Karpas-422 (cell line): ENCODE measurements around the gene NDUFA7. TPM values are rescaled to one million over a fixed set of nuclear protein-coding genes. Genes with fewer than 3 reads are reported as not detected.
"Not testable (repeated sequence)": the region's sequence is repeated elsewhere in the genome, so short reads cannot be mapped to it uniquely, and the experiment has no call there.

ENCODE experiments used
- DNase-seq: peaks from one replicate; pipeline ENCODE4 v3.0.0-alpha.2; 2015
- H2AFZ ChIP-seq: fragments of 200-600 bp; sonication (generic); 2 replicates; pipeline ENCODE4 v1.6.1; 2014; ENCODE audit warnings: antibody characterized with exemption, low read length, mixed read lengths
- H3K27ac ChIP-seq: fragments of 200-600 bp; sonication (generic); 2 replicates; pipeline ENCODE4 v1.5.1; 2014; ENCODE audit warnings: mild to moderate bottlenecking, low read length, moderate library complexity
- H3K27me3 ChIP-seq: fragments of 200-600 bp; sonication (generic); 2 replicates; pipeline ENCODE4 v1.6.1; 2014; ENCODE audit warnings: low read length, mixed read lengths
- H3K36me3 ChIP-seq: fragments of 200-600 bp; sonication (generic); 2 replicates; pipeline ENCODE4 v1.6.1; 2014; ENCODE audit warnings: low read length, mixed read lengths; ENCODE audit not compliant: insufficient read depth
- H3K4me1 ChIP-seq: fragments of 200-600 bp; sonication (generic); 2 replicates; pipeline ENCODE4 v1.6.1; 2014; ENCODE audit warnings: mild to moderate bottlenecking, low read length, mixed read lengths
- H3K4me2 ChIP-seq: fragments of 200-600 bp; sonication (generic); 2 replicates; pipeline ENCODE4 v1.6.1; 2014; ENCODE audit warnings: low read length, low read depth, mild to moderate bottlenecking; ENCODE audit not compliant: poor library complexity, severe bottlenecking
- H3K4me3 ChIP-seq: fragments of 200-600 bp; sonication (generic); 2 replicates; pipeline ENCODE4 v1.5.1; 2014; ENCODE audit warnings: mild to moderate bottlenecking, antibody characterized with exemption, low read length, mixed read lengths
- H3K79me2 ChIP-seq: fragments of 200-600 bp; sonication (generic); 2 replicates; pipeline ENCODE4 v1.6.1; 2014; ENCODE audit warnings: mild to moderate bottlenecking, low read length, mixed read lengths
- H3K9ac ChIP-seq: fragments of 200-600 bp; sonication (generic); 2 replicates; pipeline ENCODE4 v1.6.0; 2014; ENCODE audit warnings: low read length
- H3K9me2 ChIP-seq: fragments of 200-600 bp; sonication (generic), shearing (Covaris generic); replicated peaks from 2 replicates; pipeline ENCODE4 v1.6.0; 2014; ENCODE audit warnings: mild to moderate bottlenecking, low read length, moderate library complexity; ENCODE audit not compliant: insufficient read depth
- H3K9me3 ChIP-seq: fragments of 300-700, 200-600 bp; sonication (generic); 2 replicates; pipeline ENCODE4 v1.6.1; 2014; ENCODE audit warnings: low read length, mixed read lengths
- H4K20me1 ChIP-seq: fragments of 200-600 bp; sonication (generic); 2 replicates; pipeline ENCODE4 v1.6.1; 2014; ENCODE audit warnings: mild to moderate bottlenecking, antibody characterized with exemption, low read length, low read depth; ENCODE audit not compliant: insufficient read depth
- total RNA-seq: library from RNA; depleted of rRNA; stranded (reverse); fragments of >200 nt; shearing (Covaris generic); gene quantifications from 2 replicates; pipeline ENCODE4 v1.2.3, GENCODE V29; 2014; ENCODE audit warnings: low replicate concordance

NDUFA7 gene
- total RNA-seq, 1 experiment from 2014 or later = 85.1 TPM

DNA sequence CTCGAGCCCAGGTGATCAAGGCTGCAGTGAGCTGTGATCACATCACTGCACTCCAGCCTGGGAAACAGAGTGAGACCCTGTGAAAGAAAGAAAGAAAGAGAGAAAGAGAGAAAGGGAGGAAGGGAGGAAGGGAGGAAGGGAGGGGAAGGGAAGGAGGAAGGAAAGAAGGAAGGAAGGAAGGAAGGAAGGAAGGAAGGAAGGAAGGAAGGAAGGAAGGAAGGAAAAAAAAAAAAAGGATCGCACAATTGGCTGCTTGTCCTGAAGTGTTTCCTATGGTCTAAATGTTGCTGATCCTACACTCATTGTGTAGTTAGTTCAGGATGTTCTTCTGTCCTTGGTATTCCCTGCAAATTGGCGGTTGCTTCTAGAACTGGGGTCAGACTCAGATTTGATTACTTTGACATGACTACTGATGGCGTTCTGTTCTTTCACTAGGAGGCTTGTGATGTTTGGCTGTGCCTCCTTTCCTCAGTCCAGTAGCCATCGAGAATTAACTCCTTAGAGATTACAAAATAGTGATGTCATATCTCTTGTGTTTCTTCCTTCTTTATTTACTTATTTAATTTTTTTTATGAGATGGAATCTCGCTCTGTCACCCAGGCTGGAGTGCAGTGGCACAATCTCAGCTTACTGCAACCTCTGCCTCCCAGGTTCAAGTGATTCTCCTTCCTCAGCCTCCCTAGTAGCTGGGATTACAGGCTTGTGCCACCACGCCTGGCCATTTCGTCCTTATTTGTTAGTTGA lies 28.6 kb upstream of the NDUFA7 start:
- H3K27ac ChIP-seq, H3K4me3 ChIP-seq, H3K27me3 ChIP-seq, H3K36me3 ChIP-seq, H3K4me1 ChIP-seq, H3K9me2 ChIP-seq, H4K20me1 ChIP-seq, DNase-seq, H3K4me2 ChIP-seq, H3K9ac ChIP-seq, H2AFZ ChIP-seq, H3K9me3 ChIP-seq, H3K79me2 ChIP-seq: not testable (repeated sequence)

GRCh38 chr19:8343483-8343844 lies 22.3 kb upstream of the NDUFA7 start:
- Histone ChIP-seq H4K20me1 (no peaks in the 10 kb centered on the region), H3K27me3 (no peaks in the 10 kb centered on the region), H3K4me1 (peaks cover 6% of the 10 kb centered on the region), H3K79me2 (no peaks in the 10 kb centered on the region), H3K9me3 (no peaks in the 10 kb centered on the region), H2AFZ (no peak overlapping the region), H3K9ac (no peak overlapping the region), H3K36me3 (no peaks in the 10 kb centered on the region), H3K9me2 (no peaks in the 10 kb centered on the region), H3K27ac (no peak overlapping the region), H3K4me2 (peak overlapping the region; percentile 59), H3K4me3 (no peak overlapping the region)
- DNase-seq = no peak

DNA sequence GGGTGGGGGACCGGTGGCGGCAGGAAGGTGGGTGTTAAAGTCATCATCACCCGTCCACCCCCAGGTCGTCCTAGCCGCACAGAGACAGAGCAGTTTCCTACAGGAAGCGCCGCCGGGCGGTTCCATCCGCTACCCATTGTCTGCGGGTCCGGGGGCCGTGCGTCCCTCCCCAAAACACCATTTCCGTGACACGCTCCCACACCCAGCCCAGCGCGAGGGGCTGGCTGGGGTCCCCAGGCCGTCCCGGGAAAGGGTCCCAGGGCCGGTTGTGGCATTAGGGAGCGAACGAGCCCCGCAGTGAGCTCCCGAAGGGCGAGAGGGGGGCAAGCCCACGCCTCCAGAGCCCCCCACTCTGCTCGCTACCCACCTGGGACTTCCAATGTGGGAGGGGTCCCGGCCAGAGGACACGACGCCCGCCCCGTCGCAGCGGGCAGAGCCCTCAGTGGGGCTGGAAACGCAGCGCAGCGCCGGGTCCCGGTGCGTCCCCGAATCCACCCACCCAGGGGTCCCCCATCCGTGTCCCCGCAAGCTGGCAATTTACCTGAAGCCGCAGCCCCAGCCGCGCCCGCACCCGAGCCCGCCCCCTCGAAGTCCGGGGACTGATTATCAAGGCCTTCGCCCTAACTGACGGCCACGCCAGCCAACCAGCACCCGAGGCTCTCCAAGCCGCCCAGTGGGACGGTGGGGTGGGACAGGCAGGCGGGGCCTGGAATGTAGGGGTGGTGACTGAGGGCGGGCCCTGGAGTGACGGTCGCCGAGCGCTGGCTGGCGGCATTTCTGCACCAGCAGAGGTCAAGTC lies 21.7 kb upstream of the NDUFA7 start, which contains the start of gene KANK3:
TSS of gene KANK3 (minus strand) at position 579 of the 799 bp plus-strand sequence. CDS start 5,434 bp downstream, outside the sequence.
- Histone ChIP-seq H2AFZ (no peak within 1 kb of the TSS), H3K4me2 (peak within 1 kb of the TSS; percentile 59), H3K4me1 (peaks cover 6% of the 10 kb centered on the region), H3K4me3 (peak within 1 kb of the TSS; percentile 38; the same call in 1 of the 2 replicates), H3K9ac (no peak within 1 kb of the TSS), H3K9me2 (no peaks in the 10 kb centered on the region), H3K27ac (no peak within 1 kb of the TSS), H3K9me3 (no peaks in the 10 kb centered on the region), H3K79me2 (no peaks in the 10 kb centered on the region), H3K36me3 (no peaks in the 10 kb centered on the region), H4K20me1 (no peaks in the 10 kb centered on the region), H3K27me3 (no peaks in the 10 kb centered on the region)
- peak; percentile 98 for DNase-seq

DNA sequence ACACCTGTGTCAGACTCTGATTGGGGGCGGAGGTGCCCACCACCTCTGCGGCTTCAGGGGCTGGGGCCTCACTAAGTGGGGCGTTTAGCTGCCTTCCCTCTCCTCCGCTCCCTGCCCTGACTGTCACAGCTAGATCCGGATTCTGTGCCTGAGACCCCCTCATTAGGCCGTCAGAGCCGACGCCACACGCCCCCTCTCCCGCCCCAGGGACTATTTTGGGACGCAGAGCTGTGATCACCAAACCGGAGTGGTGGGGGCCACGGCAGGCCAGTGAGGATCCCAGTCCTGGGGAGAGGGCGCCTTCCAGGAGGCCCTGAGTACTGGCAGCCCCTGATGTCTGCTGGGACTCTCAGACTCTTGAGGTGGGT lies 21.1 kb upstream of the NDUFA7 start:
- no peaks in the 10 kb centered on the region for H4K20me1 ChIP-seq
- peaks cover 6% of the 10 kb centered on the region for H3K4me1 ChIP-seq
- no peaks in the 10 kb centered on the region for H3K9me3 ChIP-seq
- H3K4me3 ChIP-seq = no peak overlapping the region
- DNase-seq = no peak
- no peak overlapping the region for H3K9ac ChIP-seq
- no peaks in the 10 kb centered on the region for H3K9me2 ChIP-seq
- no peak overlapping the region for H2AFZ ChIP-seq
- no peaks in the 10 kb centered on the region for H3K79me2 ChIP-seq
- H3K4me2 ChIP-seq = no peak overlapping the region
- no peak overlapping the region for H3K27ac ChIP-seq
- no peaks in the 10 kb centered on the region for H3K27me3 ChIP-seq
- H3K36me3 ChIP-seq = no peaks in the 10 kb centered on the region

DNA sequence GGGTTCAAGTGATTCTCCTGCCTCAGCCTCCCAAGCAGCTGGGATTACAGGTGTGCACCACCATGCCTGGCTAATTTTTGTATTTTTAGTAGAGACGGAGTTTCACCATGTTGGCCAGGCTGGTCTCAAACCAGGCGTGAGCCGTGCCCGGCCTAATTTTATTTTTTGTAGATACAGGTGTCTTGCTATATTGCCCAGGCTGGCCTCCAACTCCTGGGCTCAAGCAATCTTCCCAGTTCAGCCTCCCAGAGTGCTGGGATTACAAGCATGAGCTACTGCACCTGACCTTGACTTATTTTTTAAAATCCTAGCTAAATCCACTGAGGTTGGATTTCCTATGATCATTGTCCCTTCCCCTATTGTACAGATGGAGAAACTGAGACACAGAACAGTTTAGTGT lies 20.3 kb upstream of the NDUFA7 start:
- not testable (repeated sequence) for H3K4me1 ChIP-seq, H4K20me1 ChIP-seq

DNA sequence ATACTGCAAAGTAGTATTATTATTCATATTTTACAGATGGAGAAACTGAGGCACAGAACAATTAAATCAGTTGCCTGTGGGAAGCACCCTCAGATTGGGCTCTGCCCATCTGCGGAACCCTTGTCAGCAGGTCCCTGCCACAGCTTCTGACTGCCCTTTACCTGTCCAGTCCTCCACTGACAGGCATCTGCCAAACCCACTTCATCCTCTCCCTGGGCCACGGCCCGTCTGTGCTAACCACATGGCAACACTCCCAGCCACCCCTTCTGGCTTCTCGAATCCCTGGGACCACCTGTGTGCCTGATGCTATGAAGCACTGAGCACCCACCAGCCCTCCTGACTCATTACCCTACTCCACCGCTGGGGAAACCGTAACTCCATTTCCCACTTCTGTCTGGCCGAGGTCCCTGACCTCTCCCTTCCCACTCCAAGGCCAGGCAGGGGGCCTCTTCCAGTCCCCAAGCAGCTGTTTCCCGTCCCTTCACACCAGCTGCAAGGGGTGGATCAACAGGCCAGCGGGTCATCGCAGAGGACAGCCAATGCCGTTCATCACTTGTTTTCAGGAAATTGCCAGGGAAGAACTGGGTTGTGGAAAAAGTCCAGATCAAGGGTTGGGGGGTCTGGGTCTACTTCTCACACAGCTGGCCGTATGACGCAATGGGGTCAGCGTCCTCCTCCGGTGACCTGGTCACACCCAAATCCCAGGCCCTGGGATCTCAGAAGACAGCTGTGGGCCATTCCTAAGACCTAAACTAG lies 19.3 kb upstream of the NDUFA7 start:
- H4K20me1 ChIP-seq = no peaks in the 10 kb centered on the region
- no peaks in the 10 kb centered on the region for H3K36me3 ChIP-seq
- H3K9me2 ChIP-seq = no peaks in the 10 kb centered on the region
- H3K79me2 ChIP-seq = no peaks in the 10 kb centered on the region
- H3K9me3 ChIP-seq = no peaks in the 10 kb centered on the region
- peaks cover 6% of the 10 kb centered on the region for H3K4me1 ChIP-seq
- DNase-seq = no peak
- H3K9ac ChIP-seq = no peak overlapping the region
- no peak overlapping the region for H3K27ac ChIP-seq
- H2AFZ ChIP-seq = no peak overlapping the region
- H3K27me3 ChIP-seq = no peaks in the 10 kb centered on the region
- no peak overlapping the region for H3K4me2 ChIP-seq
- no peak overlapping the region for H3K4me3 ChIP-seq

More for the DNA sequence above, 20.3 kb upstream of the NDUFA7 start:
- DNase-seq, H3K27me3 ChIP-seq, H3K36me3 ChIP-seq, H3K27ac ChIP-seq, H3K4me2 ChIP-seq, H3K9me3 ChIP-seq, H3K9ac ChIP-seq, H3K9me2 ChIP-seq, H3K79me2 ChIP-seq, H2AFZ ChIP-seq, H3K4me3 ChIP-seq: not testable (repeated sequence)

GRCh38 chr19:8338835-8339234 lies 17.7 kb upstream of the NDUFA7 start:
- H3K79me2 ChIP-seq = no peaks in the 10 kb centered on the region
- no peak overlapping the region for H3K9ac ChIP-seq
- no peak overlapping the region for H3K27ac ChIP-seq
- peaks cover 6% of the 10 kb centered on the region for H3K4me1 ChIP-seq
- H3K4me2 ChIP-seq = no peak overlapping the region
- no peaks in the 10 kb centered on the region for H3K36me3 ChIP-seq
- no peak overlapping the region for H2AFZ ChIP-seq
- H3K9me3 ChIP-seq = no peaks in the 10 kb centered on the region
- H4K20me1 ChIP-seq = no peaks in the 10 kb centered on the region
- DNase-seq = no peak
- no peaks in the 10 kb centered on the region for H3K9me2 ChIP-seq
- no peaks in the 10 kb centered on the region for H3K27me3 ChIP-seq
- H3K4me3 ChIP-seq = no peak overlapping the region

DNA sequence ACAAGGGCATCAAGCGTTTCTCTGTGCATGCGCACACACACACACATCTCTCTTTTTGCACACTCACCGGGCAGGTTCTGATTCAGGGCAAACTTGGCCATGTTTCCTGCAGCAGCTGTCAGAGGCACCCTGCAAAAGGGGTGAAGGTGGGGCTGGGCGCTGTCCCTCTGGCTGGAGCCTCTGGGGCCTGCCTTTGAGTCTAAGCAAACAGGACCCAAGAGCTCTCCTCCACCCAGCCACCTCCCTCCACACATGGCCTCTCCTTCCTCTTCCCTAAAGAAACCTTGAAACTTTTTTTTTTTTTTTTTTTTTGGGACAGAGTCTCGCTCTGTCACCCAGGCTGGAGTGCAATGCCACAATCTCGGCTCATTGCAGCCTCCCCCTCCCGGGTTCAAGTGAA lies 16.6 kb upstream of the NDUFA7 start:
- H3K9me3 ChIP-seq = no peaks in the 10 kb centered on the region
- H3K36me3 ChIP-seq = no peaks in the 10 kb centered on the region
- no peak overlapping the region for H3K9ac ChIP-seq
- peaks cover under 1% of the 10 kb centered on the region; the same call in 1 of the 2 replicates for H3K4me1 ChIP-seq
- H3K9me2 ChIP-seq = no peaks in the 10 kb centered on the region
- no peaks in the 10 kb centered on the region for H3K79me2 ChIP-seq
- H3K27me3 ChIP-seq = no peaks in the 10 kb centered on the region
- H2AFZ ChIP-seq = no peak overlapping the region
- no peak overlapping the region for H3K4me3 ChIP-seq
- no peak for DNase-seq
- H4K20me1 ChIP-seq = no peaks in the 10 kb centered on the region
- H3K4me2 ChIP-seq = no peak overlapping the region
- no peak overlapping the region for H3K27ac ChIP-seq
